Measurements from ENCODE around the gene CEP20.

DNA sequence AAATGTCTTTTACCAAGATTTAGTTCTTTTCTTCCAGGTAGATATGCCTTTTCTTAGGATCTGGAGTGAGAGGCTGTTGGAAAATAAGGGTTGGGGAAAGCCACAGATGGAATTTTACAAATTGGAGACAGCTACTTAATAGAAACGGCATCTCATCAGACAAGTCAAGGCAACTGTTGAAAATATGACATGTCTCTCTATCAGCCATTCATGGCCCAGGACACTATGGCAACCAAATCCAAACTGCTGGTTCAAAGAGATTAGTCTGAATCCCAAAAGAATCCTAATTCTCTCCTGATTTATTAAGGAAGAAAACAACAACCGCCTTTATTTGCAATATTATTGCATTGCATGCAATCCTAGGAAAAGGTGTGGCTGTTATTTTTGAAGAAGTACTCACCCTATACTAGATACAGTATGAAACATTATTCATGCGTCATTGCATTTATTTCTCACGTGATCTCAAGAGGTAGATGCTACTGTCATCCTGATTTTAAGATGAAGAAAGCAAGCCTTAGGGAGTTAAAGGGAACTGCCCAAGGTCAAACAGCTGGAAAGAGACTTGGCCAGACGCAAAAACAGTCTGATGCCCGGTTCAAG is 12.6 kb upstream of the CEP20 start:
- TF ChIP-seq ZNF274 (IDR thresholded peaks at IDR 0.05; ENCODE audit: low read depth, low read length) (no peak), SUZ12 (IDR thresholded peaks at IDR 0.05; ENCODE audit: extremely low read depth, insufficient read depth, insufficient read length) (no peak), YY1 (IDR thresholded peaks at IDR 0.05; ENCODE audit: insufficient read depth, insufficient read length) (no peak)

All from NT2/D1 (cell line).